ENCODE results near the gene DRD1. TPM values are rescaled to one million over a fixed set of nuclear protein-coding genes. Genes with fewer than 3 reads are reported as not detected.
"Not testable (repeated sequence)": the region's sequence is repeated elsewhere in the genome, so short reads cannot be mapped to it uniquely, and the experiment has no call there.

DRD1 gene
- total RNA-seq, 1 experiment from 2014 or later, result not detected

GRCh38 chr5:175454338-175454737 lies 10.4 kb upstream of the DRD1 start:
- H3K27me3 ChIP-seq (ENCODE audit: low read length); DNase-seq; H3K27ac ChIP-seq (ENCODE audit: low read length); H2AFZ ChIP-seq (ENCODE audit: low read length); H3K79me2 ChIP-seq (ENCODE audit: low read length); H3K4me1 ChIP-seq (ENCODE audit: low read length); H3K4me3 ChIP-seq (ENCODE audit: low read length); H3K9me2 ChIP-seq (replicated peaks; ENCODE audit: insufficient read depth, low read length); H3K9me3 ChIP-seq (ENCODE audit: low read length); H3K4me2 ChIP-seq (ENCODE audit: low read depth, low read length, poor library complexity, severe bottlenecking); H3K36me3 ChIP-seq (ENCODE audit: insufficient read depth, low read length); H3K9ac ChIP-seq (ENCODE audit: low read length); H4K20me1 ChIP-seq (ENCODE audit: insufficient read depth, low read depth, low read length): not testable (repeated sequence)

- Histone ChIP-seq H2AFZ (ENCODE audit: low read length) (no peak overlapping the region), H3K27me3 (ENCODE audit: low read length) (no peaks in the 10 kb centered on the region), H3K9ac (ENCODE audit: low read length) (no peak overlapping the region), H3K27ac (ENCODE audit: low read length) (no peak overlapping the region), H3K4me2 (ENCODE audit: low read depth, low read length, poor library complexity, severe bottlenecking) (no peak overlapping the region), H3K79me2 (ENCODE audit: low read length) (no peaks in the 10 kb centered on the region), H3K4me3 (ENCODE audit: low read length) (no peak overlapping the region), H3K4me1 (ENCODE audit: low read length) (no peaks in the 10 kb centered on the region), H3K36me3 (ENCODE audit: insufficient read depth, low read length) (no peaks in the 10 kb centered on the region), H3K9me2 (replicated peaks; ENCODE audit: insufficient read depth, low read length) (no peaks in the 10 kb centered on the region), H4K20me1 (ENCODE audit: insufficient read depth, low read depth, low read length) (no peaks in the 10 kb centered on the region), H3K9me3 (ENCODE audit: low read length) (no peaks in the 10 kb centered on the region)
- no peak for DNase-seq
Measured at GRCh38 chr5:175452166-175452565, 8.2 kb upstream of the DRD1 start.

- H3K27ac ChIP-seq (ENCODE audit: low read length), result no peak overlapping the region
- H3K9me2 ChIP-seq (replicated peaks; ENCODE audit: insufficient read depth, low read length), result no peaks in the 10 kb centered on the region
- no peaks in the 10 kb centered on the region for H3K27me3 ChIP-seq (ENCODE audit: low read length)
- H3K4me1 ChIP-seq (ENCODE audit: low read length), result no peaks in the 10 kb centered on the region
- no peaks in the 10 kb centered on the region for H3K79me2 ChIP-seq (ENCODE audit: low read length)
- H3K4me2 ChIP-seq (ENCODE audit: low read depth, low read length, poor library complexity, severe bottlenecking), result no peak overlapping the region
- no peak overlapping the region for H3K9ac ChIP-seq (ENCODE audit: low read length)
- no peak for DNase-seq
- H2AFZ ChIP-seq (ENCODE audit: low read length), result no peak overlapping the region
- no peaks in the 10 kb centered on the region for H3K36me3 ChIP-seq (ENCODE audit: insufficient read depth, low read length)
- H4K20me1 ChIP-seq (ENCODE audit: insufficient read depth, low read depth, low read length), result no peaks in the 10 kb centered on the region
- H3K9me3 ChIP-seq (ENCODE audit: low read length), result no peaks in the 10 kb centered on the region
- no peak overlapping the region for H3K4me3 ChIP-seq (ENCODE audit: low read length)
Measured at GRCh38 chr5:175448276-175448675, 4.3 kb upstream of the DRD1 start.

GRCh38 chr5:175447571-175447970 lies 3.6 kb upstream of the DRD1 start:
- no peak for DNase-seq
- Histone ChIP-seq H3K4me1 (ENCODE audit: low read length) (no peaks in the 10 kb centered on the region), H3K27me3 (ENCODE audit: low read length) (no peaks in the 10 kb centered on the region), H3K4me3 (ENCODE audit: low read length) (no peak overlapping the region), H2AFZ (ENCODE audit: low read length) (no peak overlapping the region), H3K36me3 (ENCODE audit: insufficient read depth, low read length) (no peaks in the 10 kb centered on the region), H3K27ac (ENCODE audit: low read length) (no peak overlapping the region), H4K20me1 (ENCODE audit: insufficient read depth, low read depth, low read length) (no peaks in the 10 kb centered on the region), H3K4me2 (ENCODE audit: low read depth, low read length, poor library complexity, severe bottlenecking) (no peak overlapping the region), H3K9me3 (ENCODE audit: low read length) (no peaks in the 10 kb centered on the region), H3K9me2 (replicated peaks; ENCODE audit: insufficient read depth, low read length) (no peaks in the 10 kb centered on the region), H3K9ac (ENCODE audit: low read length) (no peak overlapping the region), H3K79me2 (ENCODE audit: low read length) (no peaks in the 10 kb centered on the region)

GRCh38 chr5:175446378-175446777 lies 2.4 kb upstream of the DRD1 start:
- not testable (repeated sequence) for H3K79me2 ChIP-seq (ENCODE audit: low read length); H3K9me2 ChIP-seq (replicated peaks; ENCODE audit: insufficient read depth, low read length); H2AFZ ChIP-seq (ENCODE audit: low read length); H3K4me2 ChIP-seq (ENCODE audit: low read depth, low read length, poor library complexity, severe bottlenecking); H3K27me3 ChIP-seq (ENCODE audit: low read length); H3K9me3 ChIP-seq (ENCODE audit: low read length); H3K4me1 ChIP-seq (ENCODE audit: low read length); H4K20me1 ChIP-seq (ENCODE audit: insufficient read depth, low read depth, low read length); DNase-seq; H3K4me3 ChIP-seq (ENCODE audit: low read length); H3K36me3 ChIP-seq (ENCODE audit: insufficient read depth, low read length); H3K9ac ChIP-seq (ENCODE audit: low read length); H3K27ac ChIP-seq (ENCODE audit: low read length)

- no peaks in the 10 kb centered on the region for H3K9me2 ChIP-seq (replicated peaks; ENCODE audit: insufficient read depth, low read length)
- no peak overlapping the region for H3K27ac ChIP-seq (ENCODE audit: low read length)
- no peak overlapping the region for H3K9ac ChIP-seq (ENCODE audit: low read length)
- no peak overlapping the region for H2AFZ ChIP-seq (ENCODE audit: low read length)
- no peak overlapping the region for H3K4me3 ChIP-seq (ENCODE audit: low read length)
- no peak overlapping the region for H3K4me2 ChIP-seq (ENCODE audit: low read depth, low read length, poor library complexity, severe bottlenecking)
- no peak for DNase-seq
- H3K4me1 ChIP-seq (ENCODE audit: low read length), result no peaks in the 10 kb centered on the region
- no peaks in the 10 kb centered on the region for H3K36me3 ChIP-seq (ENCODE audit: insufficient read depth, low read length)
- H4K20me1 ChIP-seq (ENCODE audit: insufficient read depth, low read depth, low read length), result no peaks in the 10 kb centered on the region
- H3K27me3 ChIP-seq (ENCODE audit: low read length), result no peaks in the 10 kb centered on the region
- no peaks in the 10 kb centered on the region for H3K79me2 ChIP-seq (ENCODE audit: low read length)
- H3K9me3 ChIP-seq (ENCODE audit: low read length), result no peaks in the 10 kb centered on the region
Measured at GRCh38 chr5:175444905-175445456, 999 bp upstream of the DRD1 start.

GRCh38 chr5:175443514-175444059 lies 395 bp downstream of the DRD1 start:
- no peak overlapping the region for H3K9ac ChIP-seq (ENCODE audit: low read length)
- no peak overlapping the region for H2AFZ ChIP-seq (ENCODE audit: low read length)
- H3K27me3 ChIP-seq (ENCODE audit: low read length), result no peaks in the 10 kb centered on the region

GRCh38 chr5:175438234-175438857 lies 5.6 kb downstream of the DRD1 start:
- H3K9ac ChIP-seq (ENCODE audit: low read length), result no peak overlapping the region
- no peaks in the 10 kb centered on the region for H3K9me3 ChIP-seq (ENCODE audit: low read length)
- no peaks in the 10 kb centered on the region for H3K4me1 ChIP-seq (ENCODE audit: low read length)
- no peaks in the 10 kb centered on the region for H4K20me1 ChIP-seq (ENCODE audit: insufficient read depth, low read depth, low read length)
- H3K79me2 ChIP-seq (ENCODE audit: low read length), result no peaks in the 10 kb centered on the region
- H3K4me3 ChIP-seq (ENCODE audit: low read length), result no peak overlapping the region
- DNase-seq, result no peak
- H3K36me3 ChIP-seq (ENCODE audit: insufficient read depth, low read length), result no peaks in the 10 kb centered on the region
- no peak overlapping the region for H3K27ac ChIP-seq (ENCODE audit: low read length)
- H3K9me2 ChIP-seq (replicated peaks; ENCODE audit: insufficient read depth, low read length), result no peaks in the 10 kb centered on the region
- H3K27me3 ChIP-seq (ENCODE audit: low read length), result no peaks in the 10 kb centered on the region
- no peak overlapping the region for H2AFZ ChIP-seq (ENCODE audit: low read length)
- H3K4me2 ChIP-seq (ENCODE audit: low read depth, low read length, poor library complexity, severe bottlenecking), result no peak overlapping the region

More at GRCh38 chr5:175443514-175444059, 395 bp downstream of the DRD1 start:
- no peaks in the 10 kb centered on the region for H3K79me2 ChIP-seq (ENCODE audit: low read length)
- H3K9me3 ChIP-seq (ENCODE audit: low read length), result no peaks in the 10 kb centered on the region
- no peaks in the 10 kb centered on the region for H3K4me1 ChIP-seq (ENCODE audit: low read length)
- H3K9me2 ChIP-seq (replicated peaks; ENCODE audit: insufficient read depth, low read length), result no peaks in the 10 kb centered on the region
- H3K27ac ChIP-seq (ENCODE audit: low read length), result no peak overlapping the region
- no peak for DNase-seq
- no peaks in the 10 kb centered on the region for H4K20me1 ChIP-seq (ENCODE audit: insufficient read depth, low read depth, low read length)
- no peak overlapping the region for H3K4me2 ChIP-seq (ENCODE audit: low read depth, low read length, poor library complexity, severe bottlenecking)
- no peak overlapping the region for H3K4me3 ChIP-seq (ENCODE audit: low read length)
- no peaks in the 10 kb centered on the region for H3K36me3 ChIP-seq (ENCODE audit: insufficient read depth, low read length)

All from Karpas-422 (cell line).